CD4-positive, alpha-beta T cell treated with Interleukin-17A for 1 hour (primary cell): ENCODE results near the gene CMTM4.
"Not testable (repeated sequence)": the region's sequence is repeated elsewhere in the genome, so short reads cannot be mapped to it uniquely, and the experiment has no call there.

Source experiments
- DNase-seq: peaks from one replicate; pipeline ENCODE4 v3.0.0-alpha.2; 2020

Gene CMTM4

GRCh38 chr16:66588981-66589713 lies 107.4 kb downstream of the CMTM4 start:
- DNase-seq, result peak; percentile 80

GRCh38 chr16:66587881-66588600 lies 108.5 kb downstream of the CMTM4 start:
- no peak for DNase-seq

GRCh38 chr16:66585481-66586239 lies 110.9 kb downstream of the CMTM4 start:
- DNase-seq, result no peak

GRCh38 chr16:66581246-66581952 lies 115.1 kb downstream of the CMTM4 start:
- no peak for DNase-seq

GRCh38 chr16:66580605-66581209 lies 115.8 kb downstream of the CMTM4 start:
- DNase-seq, result no peak

GRCh38 chr16:66578651-66579531 lies 117.7 kb downstream of the CMTM4 start, which contains the start of gene CMTM2:
Gene CMTM2 (plus strand): TSS chr16:66579463. CDS start chr16:66579608, 145 bp downstream.
- no peak for DNase-seq

GRCh38 chr16:66576296-66576695 lies 120.2 kb downstream of the CMTM4 start:
- DNase-seq, result no peak

GRCh38 chr16:66575060-66575459 lies 121.5 kb downstream of the CMTM4 start:
- no peak for DNase-seq

- no peak for DNase-seq
Observed at GRCh38 chr16:66574531-66574930, 122.0 kb downstream of the CMTM4 start.

- no peak for DNase-seq
Observed at GRCh38 chr16:66574081-66574480, 122.5 kb downstream of the CMTM4 start.

GRCh38 chr16:66572356-66572755 lies 124.2 kb downstream of the CMTM4 start:
- DNase-seq, result no peak

- no peak for DNase-seq
Observed at GRCh38 chr16:66569827-66570405, 126.6 kb downstream of the CMTM4 start.

GRCh38 chr16:66569131-66569530 lies 127.4 kb downstream of the CMTM4 start:
- DNase-seq, result no peak

GRCh38 chr16:66568355-66568754 lies 128.2 kb downstream of the CMTM4 start:
- DNase-seq, result no peak

- DNase-seq, result not testable (repeated sequence)
Observed at GRCh38 chr16:66567270-66567669, 129.3 kb downstream of the CMTM4 start.

- no peak for DNase-seq
Observed at GRCh38 chr16:66566051-66566901, 130.3 kb downstream of the CMTM4 start, which contains the start of gene CMTM1. Gene CMTM1 (plus strand): TSS chr16:66566439. CDS start chr16:66566514, 75 bp downstream.
